Esophagus muscularis mucosa (tissue), 4 donors: ENCODE results near the gene SLC39A11. TPM values are rescaled to one million over a fixed set of nuclear protein-coding genes. Genes with fewer than 3 reads are reported as not detected.
"Not testable (repeated sequence)": the region's sequence is repeated elsewhere in the genome, so short reads cannot be mapped to it uniquely, and the experiment has no call there.

Source experiments
- DNase-seq: peaks from one replicate; pipeline ENCODE4 v3.0.0-alpha.2; 2017; ENCODE audit errors: extremely low spot score
- H3K27ac ChIP-seq, 4 donors: fragments of 200-600 bp; sonication (generic); replicated peaks in 1 of 4; 1 replicate in 3 of 4; 2 replicates in 1 of 4; pipeline ENCODE4 v1.5.1; 2016 to 2019; ENCODE audit warnings: mild to moderate bottlenecking in 1 of 4
- H3K27me3 ChIP-seq, 4 donors: fragments of 200-600 bp; sonication (generic); one replicate each; pipeline versions ENCODE4 v1.5.1 to v1.6.0; 2016 to 2019
- H3K36me3 ChIP-seq, 4 donors: fragments of 200-600 bp; sonication (generic); one replicate each; pipeline ENCODE4 v1.5.1; 2016 to 2019
- H3K4me1 ChIP-seq, 4 donors: fragments of 200-600 bp; sonication (generic); one replicate each; pipeline ENCODE4 v1.5.1; 2016 to 2019
- H3K4me3 ChIP-seq, 4 donors: fragments of 200-600 bp; sonication (generic); 1 replicate in 2 of 4; 2 replicates in 2 of 4; pipeline ENCODE4 v1.5.1; 2016 to 2019; ENCODE audit warnings: mild to moderate bottlenecking in 4 of 4, moderate library complexity in 1 of 4
- H3K9me3 ChIP-seq, 4 donors: fragments of 200-600 bp; sonication (generic); 1 replicate in 3 of 4; 2 replicates in 1 of 4; pipeline ENCODE4 v1.5.1; 2016 to 2019
- EP300 ChIP-seq: sonication (generic); formaldehyde crosslinking; IDR thresholded peaks from one replicate; pipeline ENCODE4 v1.6.1; 2017; ENCODE audit warnings: antibody characterized with exemption
- POLR2A ChIP-seq: fragments of 450-650 bp; IDR thresholded peaks from one replicate; pipeline ENCODE4 v1.6.1; 2017; ENCODE audit warnings: antibody characterized with exemption, moderate library complexity, mild to moderate bottlenecking, low read depth
- POLR2AphosphoS5 ChIP-seq, 2 donors: sonication (generic); formaldehyde crosslinking; IDR thresholded peaks; one replicate each; pipeline ENCODE4 v1.6.1; 2017; ENCODE audit warnings: antibody characterized with exemption in 2 of 2
- WGBS: methylation state at CpG from one replicate; pipeline ENCODE4 v1.1.5; 2018; 5-methylcytosine and 5-hydroxymethylcytosine counted together
- intact Hi-C: fragments of 100-400 bp; cut with DNase I; formaldehyde crosslinking; loops from one replicate; pipeline ENCODE4 v1.15.1; 2023
- total RNA-seq, 4 donors: library from RNA; depleted of rRNA; stranded (reverse); fragments of >200 nt; gene quantifications; one replicate each; pipeline versions ENCODE4 v1.1.0 to v1.2.1, GENCODE V29; 2016
- TF ChIP-seq, protein P1 (sequence below), 3 experiments: fragments of 200-600 bp in 2 of 3; fragments of 450-650 bp in 1 of 3; sonication (generic) in 2 of 3; IDR thresholded peaks; one replicate each; pipeline ENCODE4 v1.5.1; 2017 to 2019; ENCODE audit warnings: antibody characterized with exemption in 3 of 3, mild to moderate bottlenecking in 2 of 3, moderate library complexity in 1 of 3

Gene SLC39A11
- total RNA-seq, 4 donors from 2014 or later, result 7.5 to 20.2 (median 18.4) TPM

DNA sequence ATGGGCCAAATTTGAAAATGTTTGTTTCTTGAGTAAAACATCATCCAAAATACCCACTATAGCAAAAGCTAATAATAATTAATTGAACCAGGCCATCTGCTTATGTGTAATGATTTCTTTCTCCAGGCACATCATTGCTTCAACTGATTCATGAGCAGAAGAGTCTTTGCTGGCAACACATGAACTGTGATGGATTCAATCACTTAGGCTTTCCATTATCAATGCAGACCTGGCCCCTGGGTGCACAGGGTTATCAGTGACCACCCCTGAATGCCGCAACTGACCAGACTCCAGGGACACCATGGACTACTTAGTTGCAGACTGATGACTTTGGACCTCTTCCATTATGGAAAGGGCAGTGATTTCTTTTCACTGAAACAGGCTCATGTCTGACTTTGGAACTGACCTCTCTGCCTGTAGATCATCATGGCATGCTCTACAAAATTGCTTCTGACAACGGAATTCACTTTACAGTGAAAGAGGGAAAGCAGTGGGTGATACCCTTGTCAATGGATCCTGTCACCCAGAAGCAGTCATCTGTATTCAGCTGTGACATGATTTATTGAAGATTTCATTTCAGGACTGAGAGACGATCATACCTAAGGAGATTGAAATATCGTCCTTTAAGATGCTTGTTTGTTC, 448.8 kb downstream of the SLC39A11 start:
- Histone ChIP-seq H3K4me1 (no peaks in the 10 kb centered on the region), H3K36me3 (peaks cover under 1 to 26% (median 5%) of the 10 kb centered on the region in 4 donors), H3K27ac (no peak overlapping the region), H3K9me3 (no peaks in the 10 kb centered on the region), H3K27me3 (peaks cover 0 to 14% (median 0%) of the 10 kb centered on the region in 4 donors), H3K4me3 (no peak overlapping the region)
- WGBS, result 83% methylated on average over 4 of the region's 4 CpGs
- intact Hi-C loops, result no loop called here
- TF ChIP-seq, protein P1, sequence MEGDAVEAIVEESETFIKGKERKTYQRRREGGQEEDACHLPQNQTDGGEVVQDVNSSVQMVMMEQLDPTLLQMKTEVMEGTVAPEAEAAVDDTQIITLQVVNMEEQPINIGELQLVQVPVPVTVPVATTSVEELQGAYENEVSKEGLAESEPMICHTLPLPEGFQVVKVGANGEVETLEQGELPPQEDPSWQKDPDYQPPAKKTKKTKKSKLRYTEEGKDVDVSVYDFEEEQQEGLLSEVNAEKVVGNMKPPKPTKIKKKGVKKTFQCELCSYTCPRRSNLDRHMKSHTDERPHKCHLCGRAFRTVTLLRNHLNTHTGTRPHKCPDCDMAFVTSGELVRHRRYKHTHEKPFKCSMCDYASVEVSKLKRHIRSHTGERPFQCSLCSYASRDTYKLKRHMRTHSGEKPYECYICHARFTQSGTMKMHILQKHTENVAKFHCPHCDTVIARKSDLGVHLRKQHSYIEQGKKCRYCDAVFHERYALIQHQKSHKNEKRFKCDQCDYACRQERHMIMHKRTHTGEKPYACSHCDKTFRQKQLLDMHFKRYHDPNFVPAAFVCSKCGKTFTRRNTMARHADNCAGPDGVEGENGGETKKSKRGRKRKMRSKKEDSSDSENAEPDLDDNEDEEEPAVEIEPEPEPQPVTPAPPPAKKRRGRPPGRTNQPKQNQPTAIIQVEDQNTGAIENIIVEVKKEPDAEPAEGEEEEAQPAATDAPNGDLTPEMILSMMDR (IDR thresholded peaks at IDR 0.05), result no peak
- no peak for TF ChIP-seq EP300
- no peak for TF ChIP-seq POLR2A
- TF ChIP-seq POLR2AphosphoS5 (IDR thresholded peaks at IDR 0.05), result no peak
- DNase-seq, result no peak

DNA sequence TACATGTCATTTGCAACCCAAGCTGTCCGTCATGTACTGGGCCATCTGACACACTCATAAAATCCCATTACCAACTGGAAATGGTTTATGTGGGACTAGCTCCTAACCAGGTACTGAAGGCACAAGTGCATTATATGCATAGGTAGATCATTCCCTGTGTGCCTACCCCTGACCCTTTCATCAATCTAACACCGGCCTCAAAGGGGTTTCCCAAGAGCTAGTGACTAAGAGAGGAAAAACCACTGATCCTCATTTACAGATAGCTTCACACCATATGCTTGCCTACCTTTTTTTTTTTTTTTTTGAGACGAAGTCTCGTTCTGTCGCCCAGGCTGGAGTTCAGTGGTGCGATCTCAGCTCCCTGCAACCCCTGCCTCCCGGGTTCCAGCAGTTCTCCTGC, 449.8 kb downstream of the SLC39A11 start:
- Histone ChIP-seq H3K27me3 (peaks cover 0 to 14% (median 0%) of the 10 kb centered on the region in 4 donors), H3K36me3 (peaks cover 0 to 18% (median 5%) of the 10 kb centered on the region in 4 donors), H3K27ac (no peak overlapping the region), H3K4me3 (no peak overlapping the region), H3K9me3 (no peaks in the 10 kb centered on the region), H3K4me1 (no peaks in the 10 kb centered on the region)
- intact Hi-C loops, result no loop called here
- 90% methylated on average over 7 of the region's 7 CpGs for WGBS
- no peak for DNase-seq
- TF ChIP-seq, protein P1 (IDR thresholded peaks at IDR 0.05), result no peak
- TF ChIP-seq EP300, result no peak
- TF ChIP-seq POLR2A, result no peak
- no peak for TF ChIP-seq POLR2AphosphoS5 (IDR thresholded peaks at IDR 0.05)

DNA sequence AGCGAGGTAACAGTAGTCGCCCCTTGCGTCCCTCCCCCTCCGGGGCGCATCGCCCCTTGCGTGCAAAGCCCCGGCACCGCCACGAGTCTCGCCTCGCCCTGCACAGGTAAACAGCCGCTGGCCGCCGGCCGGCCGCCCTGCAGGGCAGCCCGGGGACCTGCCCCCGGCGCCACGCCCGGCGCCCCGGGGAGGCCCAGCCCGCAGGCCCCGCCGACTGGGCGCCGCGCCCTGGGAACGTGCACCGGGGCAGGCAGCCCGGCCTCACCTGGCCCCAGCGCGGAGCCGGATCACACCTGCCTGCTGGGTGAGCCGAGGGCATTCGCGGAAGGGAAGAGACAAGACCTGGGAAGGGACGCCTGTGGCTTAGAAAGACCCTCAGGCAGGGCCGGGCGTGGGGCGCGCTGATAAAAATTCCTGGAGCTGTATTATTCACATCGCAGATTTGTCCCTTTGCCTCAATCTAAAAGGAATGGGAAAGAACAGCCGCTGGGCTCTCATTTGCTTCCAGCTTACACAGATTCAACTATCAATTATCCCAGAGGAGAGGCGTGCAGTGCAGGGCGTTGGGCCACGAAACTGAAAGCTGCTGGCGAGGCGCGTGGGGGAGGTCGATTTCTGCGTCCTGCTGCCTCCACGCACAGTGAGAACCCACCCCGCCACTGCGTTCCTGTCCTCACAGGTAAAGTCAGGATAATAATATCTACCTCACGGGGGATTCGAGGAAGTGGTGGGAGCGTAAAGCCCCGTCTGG, 451.9 kb downstream of the SLC39A11 start:
- Histone ChIP-seq H3K4me3 (no peak overlapping the region), H3K9me3 (no peaks in the 10 kb centered on the region), H3K27ac (no peak overlapping the region), H3K27me3 (peaks cover 0 to 14% (median 0%) of the 10 kb centered on the region in 4 donors), H3K4me1 (no peaks in the 10 kb centered on the region), H3K36me3 (no peaks in the 10 kb centered on the region)
- 50% methylated on average over 26 of the region's 61 CpGs for WGBS
- TF ChIP-seq POLR2A, result no peak
- TF ChIP-seq EP300, result no peak
- TF ChIP-seq POLR2AphosphoS5 (IDR thresholded peaks at IDR 0.05), result no peak
- TF ChIP-seq, protein P1 (IDR thresholded peaks at IDR 0.05), result no peak
- intact Hi-C loops, result no loop called here
- no peak for DNase-seq

DNA sequence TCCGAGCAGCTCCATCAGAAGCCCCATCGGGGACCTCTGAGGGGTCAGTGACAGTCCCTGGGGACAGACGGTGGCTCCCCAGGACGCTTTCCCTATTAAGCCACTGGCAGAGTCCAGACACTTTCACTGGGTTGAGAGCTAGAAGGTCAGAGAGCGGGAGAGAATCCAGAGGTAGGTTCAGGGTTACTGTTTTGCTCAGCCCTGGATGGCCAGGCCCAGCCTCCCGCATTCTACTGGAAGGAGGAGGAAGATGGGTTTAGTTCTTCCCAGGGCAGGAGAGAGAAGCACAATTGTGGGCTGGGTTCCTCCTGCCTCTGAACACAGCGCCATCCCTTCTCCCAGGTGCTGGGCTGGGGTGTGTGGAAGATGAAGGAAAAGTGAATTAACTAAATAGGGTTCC, 452.8 kb downstream of the SLC39A11 start:
- Histone ChIP-seq H3K4me1 (no peaks in the 10 kb centered on the region), H3K27ac (no peak overlapping the region), H3K36me3 (no peaks in the 10 kb centered on the region), H3K27me3 (peaks cover 0 to 14% (median 0%) of the 10 kb centered on the region in 4 donors), H3K4me3 (no peak overlapping the region), H3K9me3 (no peaks in the 10 kb centered on the region)
- TF ChIP-seq, protein P1 (IDR thresholded peaks at IDR 0.05), result no peak
- TF ChIP-seq POLR2A (no peak), EP300 (no peak), POLR2AphosphoS5 (IDR thresholded peaks at IDR 0.05) (no peak)
- intact Hi-C loops, result no loop called here
- 92% methylated on average over 7 of the region's 7 CpGs for WGBS
- DNase-seq, result no peak

DNA sequence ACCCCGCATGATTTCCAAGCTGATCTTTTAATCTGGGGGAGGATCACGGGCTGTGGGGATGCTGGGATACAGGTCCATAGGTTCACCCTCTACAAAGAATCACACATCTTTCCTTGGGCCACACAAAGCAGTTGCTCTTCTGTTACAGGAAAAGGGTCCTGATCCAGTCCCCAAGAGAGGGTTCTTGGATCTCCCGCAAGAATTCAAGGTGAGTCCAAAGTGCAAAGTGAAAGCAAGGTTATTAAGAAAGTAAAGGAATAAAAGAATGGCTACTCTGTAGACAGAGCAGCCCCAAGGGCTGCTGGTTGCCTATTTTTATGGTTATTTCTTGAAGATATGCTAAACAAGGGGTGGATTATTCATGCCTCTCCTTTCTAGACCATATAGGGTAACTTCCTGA, 453.6 kb downstream of the SLC39A11 start:
- H3K4me3 ChIP-seq, H3K36me3 ChIP-seq, H3K4me1 ChIP-seq, H3K9me3 ChIP-seq, DNase-seq, intact Hi-C loops, H3K27ac ChIP-seq: not testable (repeated sequence)
- peaks cover 0 to 14% (median 0%) of the 10 kb centered on the region in 4 donors for H3K27me3 ChIP-seq
- WGBS, result 95% methylated on average over 3 of the region's 3 CpGs
